Psoas muscle (tissue), 8 donors: ENCODE data around the gene SLC34A3. TPM values are rescaled to one million over a fixed set of nuclear protein-coding genes. Genes with fewer than 3 reads are reported as not detected.

Experiments used
- ATAC-seq, 4 donors: fragments of 200-7000 bp; cut with Tn5 transposase; one replicate each; pipeline ENCODE4 v1.9.1; 2020; ENCODE audit warnings: moderate library complexity in 3 of 4, mild to moderate bottlenecking in 2 of 4
- DNase-seq, 2 donors: peaks; one replicate each; pipeline ENCODE4 v3.0.0-alpha.2; 2020
- H3K27ac ChIP-seq: fragments of 200-600 bp; one replicate; pipeline ENCODE4 v1.8.0; 2022
- H3K27me3 ChIP-seq, 3 donors: fragments of 200-600 bp in 1 of 3; one replicate each; pipeline versions ENCODE4 v1.6.1 to v1.8.0; 2013 to 2022; ENCODE audit warnings: low read length in 2 of 3, mild to moderate bottlenecking in 2 of 3, moderate library complexity in 1 of 3; ENCODE audit not compliant: insufficient read depth in 3 of 3
- H3K36me3 ChIP-seq, 2 donors: fragments of 200-600 bp in 1 of 2; one replicate each; pipeline versions ENCODE4 v1.6.1 to v1.8.0; 2013 to 2022; ENCODE audit warnings: low read depth in 1 of 2, mild to moderate bottlenecking in 1 of 2, moderate library complexity in 1 of 2; ENCODE audit not compliant: insufficient read depth in 1 of 2
- H3K4me1 ChIP-seq: fragments of 200-600 bp; one replicate; pipeline ENCODE4 v1.8.0; 2022
- H3K4me3 ChIP-seq: fragments of 200-600 bp; one replicate; pipeline ENCODE4 v1.8.0; 2022; ENCODE audit warnings: mild to moderate bottlenecking
- H3K9me3 ChIP-seq: fragments of 200-600 bp; one replicate; pipeline ENCODE4 v1.8.0; 2022
- CTCF ChIP-seq: fragments of 200-600 bp; IDR thresholded peaks from one replicate; pipeline ENCODE4 v1.8.0; 2022; ENCODE audit warnings: antibody characterized with exemption
- WGBS, 3 donors: extraction: QIAGEN DNeasy Blood & Tissue Kit; methylation state at CpG; one replicate each; pipeline versions ENCODE4 v1.1.6 to v1.1.7; 2013; 5-methylcytosine and 5-hydroxymethylcytosine counted together
- intact Hi-C, 2 donors: fragments of 100-400 bp; cut with DNase I; formaldehyde crosslinking; loops; one replicate each; pipeline versions ENCODE4 v1.11.0 to v1.14.2; 2022
- polyA plus RNA-seq, 3 donors: library from polyadenylated mRNA; stranded (reverse); fragments of 200-250 nt; gene quantifications; one replicate each; pipeline ENCODE4 v1.2.3, GENCODE V29; 2013
- total RNA-seq, 4 donors: library from RNA; stranded (reverse); fragmentation: NEBNext Ultra II Directional in 2 of 4; extraction: Animal tissue kit (Norgen Biotek cat#: 25700) in 2 of 4; gene quantifications; one replicate each; pipeline versions ENCODE4 v1.2.1 to v1.2.4, GENCODE V29; 2021 to 2023
- donor health status: healthy with polysubstance abuse.
- donor health status: DM: no; HTN: no; CAD: no; lungs with moderate emphysema.
- donor health status: Bipolar disorder and iron deficiency.
- donor health status: healthy.
- donor health status: DM: yes; HTN: yes; CAD: no.
- donor health status: DM: no; HTN: no; CAD: no.
- donor health status: DM: no; HTN: no; CAD: no.
- donor health status: DM: yes; HTN: yes; CAD: no.

Gene SLC34A3
- total and polyA plus RNA-seq, 7 donors: not detected

GRCh38 chr9:137278721-137279711 lies 48.3 kb downstream of the SLC34A3 start:
- 62 to 77% (median 76%) methylated on average over 119 to 139 of the region's 139 CpGs for WGBS, 3 donors
- no peaks in the 10 kb centered on the region for H3K36me3 ChIP-seq
- H3K27ac ChIP-seq: no peak overlapping the region
- DNase-seq (no peak), ATAC-seq (no peak)
- H3K4me3 ChIP-seq: peak overlapping the region; percentile 62
- intact Hi-C loops: no loop called here
- H3K9me3 ChIP-seq: no peaks in the 10 kb centered on the region
- TF ChIP-seq CTCF: no peak
- H3K27me3 ChIP-seq: peaks cover 0 to 48% (median 16%) of the 10 kb centered on the region in 3 donors
- peaks cover 30% of the 10 kb centered on the region for H3K4me1 ChIP-seq

- no peaks in the 10 kb centered on the region for H3K36me3 ChIP-seq
- H3K27me3 ChIP-seq: peaks cover 0 to 48% (median 16%) of the 10 kb centered on the region in 3 donors
- no peaks in the 10 kb centered on the region for H3K9me3 ChIP-seq
- DNase-seq: no peak
- no peak overlapping the region for H3K4me3 ChIP-seq
- 76 to 83% (median 81%) methylated on average over 35 to 41 of the region's 41 CpGs for WGBS, 3 donors
- ATAC-seq: no peak
- intact Hi-C loops: no loop called here
- no peak overlapping the region for H3K27ac ChIP-seq
- H3K4me1 ChIP-seq: peaks cover 30% of the 10 kb centered on the region
- no peak for TF ChIP-seq CTCF
Observed at GRCh38 chr9:137279741-137280473, 49.2 kb downstream of the SLC34A3 start.

- peak; percentile 30 for TF ChIP-seq CTCF
- no peak overlapping the region for H3K27ac ChIP-seq
- ATAC-seq (peak; percentile 33 to 50 (median 37)), DNase-seq (peak in 1 of 2 donors; percentile 26)
- 25 to 26% (median 26%) methylated on average over 60 to 85 of the region's 85 CpGs for WGBS, 3 donors
- H3K4me1 ChIP-seq: peaks cover 27% of the 10 kb centered on the region
- no peaks in the 10 kb centered on the region for H3K9me3 ChIP-seq
- H3K36me3 ChIP-seq: no peaks in the 10 kb centered on the region
- peak overlapping the region; percentile 18 for H3K4me3 ChIP-seq
- intact Hi-C loops: no loop called here
- peaks cover 0 to 48% (median 16%) of the 10 kb centered on the region in 3 donors for H3K27me3 ChIP-seq
Observed at GRCh38 chr9:137280474-137281344, 50.0 kb downstream of the SLC34A3 start.

- no peak for ATAC-seq
- Histone ChIP-seq H3K36me3 (no peaks in the 10 kb centered on the region), H3K27ac (no peak overlapping the region), H3K9me3 (no peaks in the 10 kb centered on the region), H3K4me3 (peak overlapping the region; percentile 18), H3K4me1 (peaks cover 19% of the 10 kb centered on the region), H3K27me3 (peaks cover 0 to 42% (median 16%) of the 10 kb centered on the region in 3 donors)
- DNase-seq: no peak
- WGBS, 3 donors: 32 to 52% (median 40%) methylated on average over 17 to 39 of the region's 39 CpGs
- no peak for TF ChIP-seq CTCF
- intact Hi-C loops: no loop called here
Observed at GRCh38 chr9:137281345-137282116, 50.8 kb downstream of the SLC34A3 start.
